ENCODE data around the gene CD247.

- TF ChIP-seq ZNF274 (IDR thresholded peaks at IDR 0.05; ENCODE audit: low read depth, low read length) (no peak), YY1 (IDR thresholded peaks at IDR 0.05; ENCODE audit: insufficient read depth, insufficient read length) (no peak), SUZ12 (IDR thresholded peaks at IDR 0.05; ENCODE audit: extremely low read depth, insufficient read depth, insufficient read length) (no peak)
Measured at GRCh38 chr1:167502719-167503462, 15.4 kb downstream of the CD247 start.
